ENCODE data around the gene FBXW4. TPM values are rescaled to one million over a fixed set of nuclear protein-coding genes. Genes with fewer than 3 reads are reported as not detected.

The FBXW4 gene
- polyA plus RNA-seq, 4 donors = 27.1 to 49.1 (median 35.4) TPM

GRCh38 chr10:101629837-101630632 is 64.9 kb downstream of the FBXW4 start:
- WGBS, 3 donors = 87 to 92% (median 90%) methylated on average over 13 of the region's 13 CpGs
- DNase-seq = no peak
- Histone ChIP-seq H3K36me3 (ENCODE audit: control insufficient read depth in 3 of 3, insufficient read depth in 2 of 3, low read depth in 1 of 3, low read length in 3 of 3) (peaks cover 0 to 51% (median 9%) of the 10 kb centered on the region in 3 donors), H3K9me3 (ENCODE audit: control insufficient read depth in 2 of 2, insufficient read depth in 1 of 2, low read depth in 1 of 2, low read length in 1 of 2) (no peaks in the 10 kb centered on the region), H3K27ac (ENCODE audit: low read depth in 1 of 3, low read length in 2 of 3) (no peak overlapping the region), H3K4me3 (ENCODE audit: low read depth in 1 of 3, low read length in 3 of 3) (no peak overlapping the region), H3K4me1 (ENCODE audit: control insufficient read depth in 3 of 3, insufficient read depth in 2 of 3, low read depth in 1 of 3, low read length in 2 of 3) (no peaks in the 10 kb centered on the region), H3K27me3 (ENCODE audit: control insufficient read depth in 3 of 3, insufficient read depth in 3 of 3, low read length in 3 of 3) (no peaks in the 10 kb centered on the region)
- FAIRE-seq = no peak

DNA sequence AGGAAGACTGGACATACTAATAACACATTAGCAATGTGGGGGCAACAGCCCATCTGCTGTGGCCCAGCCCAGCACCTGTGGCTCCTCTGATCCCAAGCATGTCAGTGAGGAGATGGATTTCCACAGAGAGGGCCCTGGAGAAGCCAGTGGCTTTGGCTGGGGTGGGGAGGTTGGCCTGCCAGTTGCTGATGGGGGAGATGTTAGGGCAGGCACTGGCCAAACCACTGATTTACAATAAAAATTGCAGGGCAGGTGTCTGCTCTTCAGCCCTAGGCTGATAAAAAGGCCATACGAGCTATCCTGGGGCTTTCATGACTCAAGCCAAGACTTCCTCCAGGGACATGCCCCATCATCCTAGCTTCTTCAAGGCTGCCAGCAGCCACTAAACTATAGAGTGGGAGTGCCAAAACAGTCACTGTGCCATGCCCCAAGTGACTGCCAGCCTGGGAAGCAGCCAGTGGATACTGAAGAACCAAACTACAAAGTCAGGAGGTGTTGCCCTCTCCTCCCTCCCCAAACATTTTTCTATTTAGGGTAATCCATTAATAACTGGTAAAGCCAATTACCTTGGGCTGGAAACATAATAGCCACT is 69.1 kb downstream of the FBXW4 start:
- no peak overlapping the region for H3K27ac ChIP-seq (ENCODE audit: low read depth in 1 of 3, low read length in 2 of 3)
- WGBS, 3 donors = 76 to 88% (median 77%) methylated on average over 1 of the region's 1 CpG
- H3K27me3 ChIP-seq (ENCODE audit: control insufficient read depth in 3 of 3, insufficient read depth in 3 of 3, low read length in 3 of 3) = no peaks in the 10 kb centered on the region
- FAIRE-seq (no peak), DNase-seq (no peak)
- H3K36me3 ChIP-seq (ENCODE audit: control insufficient read depth in 3 of 3, insufficient read depth in 2 of 3, low read depth in 1 of 3, low read length in 3 of 3) = peaks cover 5 to 61% (median 19%) of the 10 kb centered on the region in 3 donors
- peaks cover 0 to 2% of the 10 kb centered on the region in 2 donors for H3K9me3 ChIP-seq (ENCODE audit: control insufficient read depth in 2 of 2, insufficient read depth in 1 of 2, low read depth in 1 of 2, low read length in 1 of 2)
- no peaks in the 10 kb centered on the region for H3K4me1 ChIP-seq (ENCODE audit: control insufficient read depth in 3 of 3, insufficient read depth in 2 of 3, low read depth in 1 of 3, low read length in 2 of 3)
- no peak overlapping the region for H3K4me3 ChIP-seq (ENCODE audit: low read depth in 1 of 3, low read length in 3 of 3)

- Histone ChIP-seq H3K27me3 (ENCODE audit: control insufficient read depth in 3 of 3, insufficient read depth in 3 of 3, low read length in 3 of 3) (no peaks in the 10 kb centered on the region), H3K4me1 (ENCODE audit: control insufficient read depth in 3 of 3, insufficient read depth in 2 of 3, low read depth in 1 of 3, low read length in 2 of 3) (no peaks in the 10 kb centered on the region), H3K27ac (ENCODE audit: low read depth in 1 of 3, low read length in 2 of 3) (no peak overlapping the region), H3K9me3 (ENCODE audit: control insufficient read depth in 2 of 2, insufficient read depth in 1 of 2, low read depth in 1 of 2, low read length in 1 of 2) (peaks cover 0 to 2% of the 10 kb centered on the region in 2 donors), H3K36me3 (ENCODE audit: control insufficient read depth in 3 of 3, insufficient read depth in 2 of 3, low read depth in 1 of 3, low read length in 3 of 3) (peaks cover 5 to 62% (median 16%) of the 10 kb centered on the region in 3 donors), H3K4me3 (ENCODE audit: low read depth in 1 of 3, low read length in 3 of 3) (no peak overlapping the region)
- 85 to 94% (median 94%) methylated on average over 4 of the region's 4 CpGs for WGBS, 3 donors
- DNase-seq (no peak), FAIRE-seq (no peak)
Measured at GRCh38 chr10:101624526-101625102, 70.4 kb downstream of the FBXW4 start.

- no peak for DNase-seq
- H3K4me3 ChIP-seq (ENCODE audit: low read depth in 1 of 3, low read length in 3 of 3) = no peak overlapping the region
- H3K27ac ChIP-seq (ENCODE audit: low read depth in 1 of 3, low read length in 2 of 3) = no peak overlapping the region
- peaks cover 0 to 2% of the 10 kb centered on the region in 2 donors for H3K9me3 ChIP-seq (ENCODE audit: control insufficient read depth in 2 of 2, insufficient read depth in 1 of 2, low read depth in 1 of 2, low read length in 1 of 2)
- H3K4me1 ChIP-seq (ENCODE audit: control insufficient read depth in 3 of 3, insufficient read depth in 2 of 3, low read depth in 1 of 3, low read length in 2 of 3) = no peaks in the 10 kb centered on the region
- FAIRE-seq = no peak
- H3K27me3 ChIP-seq (ENCODE audit: control insufficient read depth in 3 of 3, insufficient read depth in 3 of 3, low read length in 3 of 3) = no peaks in the 10 kb centered on the region
- 94 to 100% (median 97%) methylated on average over 1 of the region's 1 CpG for WGBS, 3 donors
- peaks cover 5 to 62% (median 16%) of the 10 kb centered on the region in 3 donors for H3K36me3 ChIP-seq (ENCODE audit: control insufficient read depth in 3 of 3, insufficient read depth in 2 of 3, low read depth in 1 of 3, low read length in 3 of 3)
Measured at GRCh38 chr10:101623528-101623927, 71.4 kb downstream of the FBXW4 start.

- H3K4me1 ChIP-seq (ENCODE audit: control insufficient read depth in 3 of 3, insufficient read depth in 2 of 3, low read depth in 1 of 3, low read length in 2 of 3) = no peaks in the 10 kb centered on the region
- DNase-seq = no peak
- no peak overlapping the region for H3K4me3 ChIP-seq (ENCODE audit: low read depth in 1 of 3, low read length in 3 of 3)
- H3K27me3 ChIP-seq (ENCODE audit: control insufficient read depth in 3 of 3, insufficient read depth in 3 of 3, low read length in 3 of 3) = no peaks in the 10 kb centered on the region
- WGBS, 3 donors = 98 to 99% (median 98%) methylated on average over 6 of the region's 6 CpGs
- peaks cover 0 to 2% of the 10 kb centered on the region in 2 donors for H3K9me3 ChIP-seq (ENCODE audit: control insufficient read depth in 2 of 2, insufficient read depth in 1 of 2, low read depth in 1 of 2, low read length in 1 of 2)
- FAIRE-seq = no peak
- H3K36me3 ChIP-seq (ENCODE audit: control insufficient read depth in 3 of 3, insufficient read depth in 2 of 3, low read depth in 1 of 3, low read length in 3 of 3) = peaks cover 5 to 68% (median 18%) of the 10 kb centered on the region in 3 donors
- H3K27ac ChIP-seq (ENCODE audit: low read depth in 1 of 3, low read length in 2 of 3) = no peak overlapping the region
Measured at GRCh38 chr10:101619983-101620382, 75.0 kb downstream of the FBXW4 start.

DNA sequence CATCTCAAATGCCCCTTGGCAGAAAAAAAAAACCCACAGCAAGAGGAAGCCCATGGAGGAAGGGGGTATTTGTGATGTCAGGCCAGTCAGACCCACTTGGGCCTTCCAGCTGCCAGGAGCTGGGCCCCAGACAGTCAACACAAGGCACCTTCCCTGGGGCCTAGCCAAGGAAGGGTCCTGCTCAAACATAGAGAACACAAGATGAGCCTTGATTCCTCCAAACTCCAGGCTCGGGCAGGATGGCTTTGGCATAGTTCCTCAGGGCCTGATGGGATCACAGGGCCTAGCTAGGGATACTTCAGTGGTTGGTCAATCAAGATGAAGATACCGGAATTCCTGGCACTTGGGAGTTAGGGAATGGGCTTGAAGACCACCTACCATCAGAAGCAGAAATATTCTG is 76.1 kb downstream of the FBXW4 start:
- DNase-seq (no peak), FAIRE-seq (no peak)
- Histone ChIP-seq H3K9me3 (ENCODE audit: control insufficient read depth in 2 of 2, insufficient read depth in 1 of 2, low read depth in 1 of 2, low read length in 1 of 2) (no peaks in the 10 kb centered on the region), H3K4me3 (ENCODE audit: low read depth in 1 of 3, low read length in 3 of 3) (no peak overlapping the region), H3K36me3 (ENCODE audit: control insufficient read depth in 3 of 3, insufficient read depth in 2 of 3, low read depth in 1 of 3, low read length in 3 of 3) (peaks cover 0 to 71% (median 18%) of the 10 kb centered on the region in 3 donors), H3K27ac (ENCODE audit: low read depth in 1 of 3, low read length in 2 of 3) (no peak overlapping the region), H3K27me3 (ENCODE audit: control insufficient read depth in 3 of 3, insufficient read depth in 3 of 3, low read length in 3 of 3) (no peaks in the 10 kb centered on the region), H3K4me1 (ENCODE audit: control insufficient read depth in 3 of 3, insufficient read depth in 2 of 3, low read depth in 1 of 3, low read length in 2 of 3) (no peaks in the 10 kb centered on the region)
- WGBS, 3 donors = 94 to 100% (median 95%) methylated on average over 2 of the region's 2 CpGs

GRCh38 chr10:101617824-101618568 is 77.0 kb downstream of the FBXW4 start:
- Histone ChIP-seq H3K4me1 (ENCODE audit: control insufficient read depth in 3 of 3, insufficient read depth in 2 of 3, low read depth in 1 of 3, low read length in 2 of 3) (no peaks in the 10 kb centered on the region), H3K27me3 (ENCODE audit: control insufficient read depth in 3 of 3, insufficient read depth in 3 of 3, low read length in 3 of 3) (no peaks in the 10 kb centered on the region)

More at GRCh38 chr10:101617824-101618568, 77.0 kb downstream of the FBXW4 start:
- H3K36me3 ChIP-seq (ENCODE audit: control insufficient read depth in 3 of 3, insufficient read depth in 2 of 3, low read depth in 1 of 3, low read length in 3 of 3) = peaks cover 0 to 78% (median 18%) of the 10 kb centered on the region in 3 donors
- H3K27ac ChIP-seq (ENCODE audit: low read depth in 1 of 3, low read length in 2 of 3) = no peak overlapping the region
- H3K4me3 ChIP-seq (ENCODE audit: low read depth in 1 of 3, low read length in 3 of 3) = no peak overlapping the region
- H3K9me3 ChIP-seq (ENCODE audit: control insufficient read depth in 2 of 2, insufficient read depth in 1 of 2, low read depth in 1 of 2, low read length in 1 of 2) = no peaks in the 10 kb centered on the region
- DNase-seq (no peak), FAIRE-seq (no peak)
- WGBS, 3 donors = 84 to 94% (median 85%) methylated on average over 4 of the region's 4 CpGs
